HG02798 (cell line): ENCODE data around the gene ACAD11.
"Not testable (repeated sequence)": the region's sequence is repeated elsewhere in the genome, so short reads cannot be mapped to it uniquely, and the experiment has no call there.

ENCODE experiments used
- ATAC-seq: cut with Tn5 transposase; IDR thresholded peaks from one replicate; pipeline ENCODE4 v1.9.1; 2021; ENCODE audit warnings: mild to moderate bottlenecking; ENCODE audit not compliant: unreplicated experiment, poor library complexity

ACAD11 gene

GRCh38 chr3:132606620-132607019 lies 53.0 kb downstream of the ACAD11 start:
- not testable (repeated sequence) for ATAC-seq

DNA sequence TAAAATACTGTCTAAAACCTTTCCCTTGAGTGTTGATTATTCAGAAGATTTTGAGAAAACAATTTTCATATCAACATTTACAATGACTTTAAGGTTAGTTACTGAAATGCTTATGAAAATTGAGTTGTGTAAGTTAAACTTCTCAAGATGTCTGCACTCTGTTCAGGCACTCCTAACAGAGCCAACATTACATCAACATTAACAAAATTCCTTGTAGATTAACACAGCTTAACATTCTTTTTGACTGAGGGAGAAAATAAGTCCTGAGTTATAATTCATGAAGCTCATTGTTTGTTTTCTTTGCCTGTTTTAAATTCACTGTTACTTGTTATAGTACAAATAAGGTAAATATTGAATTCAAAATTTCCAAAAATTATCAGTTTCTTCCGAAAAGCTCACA lies 53.5 kb downstream of the ACAD11 start:
- ATAC-seq, result no peak

DNA sequence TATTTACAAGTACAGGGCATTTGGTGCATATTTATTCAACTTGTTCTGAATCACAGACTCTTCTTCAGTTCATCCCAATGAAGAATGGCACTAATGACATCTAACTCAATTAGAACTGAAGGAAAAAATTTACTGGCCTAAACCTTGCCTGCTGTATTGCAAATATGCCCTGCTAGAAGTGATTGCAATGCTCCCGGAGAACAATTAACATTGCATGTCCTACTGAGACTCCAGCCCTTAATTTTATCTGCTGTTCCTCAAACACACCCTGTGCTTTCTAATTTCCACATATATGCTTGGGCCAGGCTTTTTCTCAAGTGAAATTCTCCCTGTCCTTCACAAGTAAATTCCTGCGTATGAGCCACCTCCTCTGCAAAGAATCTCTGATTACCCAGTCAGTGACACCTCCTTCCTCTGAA lies 54.2 kb downstream of the ACAD11 start:
- ATAC-seq, result no peak

- ATAC-seq, result not testable (repeated sequence)
These were observed 59.0 kb downstream of the ACAD11 start for GRCh38 chr3:132600614-132601013.

DNA sequence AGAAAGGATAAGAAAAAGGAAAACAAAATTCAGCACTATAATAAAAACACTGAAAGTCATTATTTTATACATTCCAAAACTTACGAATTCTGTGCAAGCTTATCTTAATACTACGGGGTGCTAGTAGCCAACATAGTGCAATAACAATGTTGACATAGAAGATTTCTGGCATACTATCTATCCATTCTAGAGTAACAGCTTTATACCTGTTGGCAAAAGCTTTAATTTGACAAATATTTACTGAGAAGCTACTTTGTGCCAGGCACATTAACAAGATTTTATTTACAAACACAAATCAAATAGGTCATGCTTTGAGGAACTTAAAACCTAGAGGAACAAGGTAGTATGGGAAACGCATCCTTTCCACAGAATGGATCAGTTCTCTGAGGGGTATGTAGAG lies 61.4 kb downstream of the ACAD11 start:
- no peak for ATAC-seq

DNA sequence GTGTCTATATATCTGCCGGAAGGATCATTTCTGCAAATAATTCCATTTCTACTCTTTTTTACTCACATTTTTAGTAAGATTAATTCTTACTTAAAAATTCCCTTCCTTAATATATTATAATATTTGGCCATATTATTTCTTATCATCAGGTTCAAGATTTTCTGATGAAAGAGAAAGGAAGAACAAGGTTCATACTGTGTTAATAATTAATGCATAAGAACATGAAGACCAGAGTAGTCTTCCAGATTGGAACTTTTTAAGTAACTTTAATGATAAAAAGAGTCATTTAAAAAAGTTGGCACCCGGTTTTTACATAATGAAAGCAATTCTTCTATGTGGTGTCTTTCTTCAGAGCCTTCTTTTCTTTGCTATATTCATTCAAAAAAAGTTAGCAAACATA lies 61.9 kb downstream of the ACAD11 start:
- no peak for ATAC-seq

- ATAC-seq, result no peak
These were observed 62.7 kb downstream of the ACAD11 start, which contains the start of gene ACKR4 for GRCh38 chr3:132596816-132597433. TSS of gene ACKR4 (plus strand) at chr3:132597270. CDS start at chr3:132600398, 3,128 bp downstream.

GRCh38 chr3:132596326-132596725 lies 63.3 kb downstream of the ACAD11 start:
- ATAC-seq, result no peak

- no peak for ATAC-seq
These were observed 64.6 kb downstream of the ACAD11 start for GRCh38 chr3:132595014-132595413.

GRCh38 chr3:132594498-132594897 lies 65.1 kb downstream of the ACAD11 start:
- no peak for ATAC-seq

DNA sequence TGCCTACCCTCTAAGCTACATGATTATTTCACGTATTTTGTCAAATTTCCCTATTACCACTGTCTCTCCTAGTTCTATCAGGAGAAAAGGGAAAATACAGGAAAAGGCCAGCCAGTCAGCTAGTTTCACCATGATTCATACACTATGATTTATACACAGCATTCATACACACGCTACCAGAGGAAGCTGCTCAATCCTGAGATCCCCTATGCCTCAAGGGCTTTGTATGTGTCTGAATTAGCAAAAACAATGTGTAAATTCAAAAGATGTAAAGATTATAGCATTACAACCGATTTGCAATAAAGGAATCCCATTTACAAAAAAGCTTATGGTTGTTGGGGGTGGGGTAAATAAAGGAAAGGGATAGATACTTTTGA lies 65.7 kb downstream of the ACAD11 start:
- no peak for ATAC-seq

DNA sequence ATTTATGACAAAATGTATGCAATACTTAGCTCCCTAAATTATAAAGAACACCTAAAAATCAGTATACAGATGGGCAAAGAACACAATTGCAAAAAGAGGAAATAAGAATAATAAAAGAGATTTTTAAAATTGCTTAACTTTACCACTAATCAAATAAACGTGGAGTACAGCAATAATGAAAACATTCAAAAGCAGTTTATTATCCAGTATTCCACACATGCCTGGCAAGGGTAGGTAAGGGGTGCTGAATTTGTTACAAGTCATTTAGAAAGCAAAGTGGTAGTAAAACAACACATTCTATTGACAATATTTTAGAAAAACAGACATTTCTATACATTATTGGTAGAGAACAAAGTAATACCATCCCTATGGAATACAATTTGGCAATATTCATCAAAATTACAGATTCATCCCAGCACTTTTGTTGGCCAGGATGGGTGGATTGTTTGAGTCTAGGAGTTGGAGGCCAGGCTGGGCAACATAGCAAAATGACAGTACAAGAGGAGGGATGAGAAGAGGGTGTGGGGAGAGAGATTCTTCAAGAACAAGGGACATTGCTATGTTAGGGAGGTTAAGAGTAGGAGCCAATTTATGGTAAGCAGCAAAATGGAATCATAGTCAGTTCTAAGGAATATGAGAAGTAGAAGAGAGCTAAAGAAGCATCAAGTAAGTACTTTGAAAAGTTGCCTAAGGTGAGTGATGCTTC lies 66.2 kb downstream of the ACAD11 start:
- no peak for ATAC-seq

GRCh38 chr3:132592216-132592615 lies 67.4 kb downstream of the ACAD11 start:
- ATAC-seq, result no peak

GRCh38 chr3:132587401-132587800 lies 72.2 kb downstream of the ACAD11 start:
- no peak for ATAC-seq

DNA sequence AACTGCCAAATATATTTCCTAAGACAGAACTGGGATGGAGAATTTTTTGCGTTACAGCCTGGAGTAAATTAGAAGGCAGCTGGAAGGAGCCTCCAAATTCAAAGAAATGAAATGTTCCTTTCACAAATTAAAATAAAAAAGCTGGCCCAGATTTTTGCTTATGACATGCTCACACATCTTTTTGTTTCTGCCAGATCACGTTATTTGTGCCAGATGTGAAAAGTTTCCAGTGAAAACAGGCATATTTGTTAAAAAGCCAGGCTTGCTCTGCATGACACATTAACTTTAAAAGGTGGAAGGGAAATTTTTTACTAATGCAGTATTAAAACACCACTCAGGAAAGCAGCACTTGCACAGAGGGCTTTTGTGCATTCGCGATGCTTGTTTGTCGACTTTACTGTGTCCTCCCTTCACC lies 85.8 kb downstream of the ACAD11 start:
- no peak for ATAC-seq

- ATAC-seq, result no peak
These were observed 89.6 kb downstream of the ACAD11 start for GRCh38 chr3:132570016-132570415.

- no peak for ATAC-seq
These were observed 90.0 kb downstream of the ACAD11 start for GRCh38 chr3:132569580-132569979.

DNA sequence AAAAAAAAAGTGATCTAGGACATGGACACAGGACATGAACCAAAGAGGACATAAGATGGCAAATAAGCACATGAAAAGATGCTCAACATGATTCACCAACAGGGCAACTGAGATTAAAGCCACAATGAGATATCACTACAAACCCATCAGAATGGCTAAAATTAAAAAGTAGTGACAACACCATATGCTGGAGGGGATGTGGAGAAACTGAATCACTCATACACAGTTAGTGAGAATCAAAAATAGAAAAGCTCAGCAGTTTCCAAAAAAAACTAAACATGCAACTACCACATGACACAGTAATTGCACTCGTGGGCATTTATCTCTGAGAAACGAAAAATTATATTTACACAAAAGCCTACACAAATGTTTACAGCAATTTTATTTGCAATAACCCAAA lies 90.5 kb downstream of the ACAD11 start:
- ATAC-seq, result no peak

- ATAC-seq, result no peak
These were observed 91.2 kb downstream of the ACAD11 start for GRCh38 chr3:132568422-132568821.

DNA sequence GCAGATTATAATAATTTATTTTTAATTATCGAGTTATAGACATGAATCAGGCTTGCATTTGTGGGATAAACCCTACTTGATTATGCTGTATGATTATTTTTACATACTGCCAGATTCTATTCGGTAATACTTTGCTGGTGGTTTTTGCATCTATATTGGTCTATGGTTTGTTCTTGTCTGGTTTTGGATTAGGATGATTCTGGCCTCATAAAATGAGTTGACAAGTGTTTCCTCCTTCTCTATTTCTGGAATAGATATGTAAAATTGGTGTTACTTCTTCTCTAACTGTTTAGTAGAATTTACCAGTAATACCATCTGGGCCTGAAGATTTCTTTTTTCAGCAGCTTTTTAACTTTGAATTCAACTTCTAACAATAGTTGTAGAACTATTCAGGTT lies 95.5 kb downstream of the ACAD11 start:
- no peak for ATAC-seq

GRCh38 chr3:132563420-132564069 lies 96.1 kb downstream of the ACAD11 start:
- ATAC-seq, result no peak

DNA sequence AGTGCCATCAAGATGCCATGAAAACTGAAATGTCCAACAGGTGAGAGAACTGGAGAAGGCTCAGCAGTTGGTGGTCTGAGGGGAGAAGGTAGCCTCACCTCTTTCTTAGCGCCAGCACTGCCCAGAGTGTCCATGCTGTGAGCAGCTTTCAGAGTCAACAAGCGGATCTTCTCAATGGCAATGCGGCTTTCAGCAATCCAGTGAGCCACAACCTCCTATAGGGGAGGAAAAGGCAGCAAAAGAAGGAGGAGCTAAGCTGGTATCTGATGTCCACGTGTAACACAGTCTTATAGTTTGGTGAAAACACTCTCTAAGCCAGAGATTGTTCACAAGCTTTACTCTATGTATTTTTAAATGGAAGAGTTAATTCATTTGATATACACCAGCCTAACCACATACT lies 98.6 kb downstream of the ACAD11 start:
- no peak for ATAC-seq
